Heart left ventricle (tissue), 13 donors: ENCODE results near the gene PDE6A.

Source experiments
- POLR2A ChIP-seq, 2 donors: fragments of 450-650 bp; IDR thresholded peaks; one replicate each; pipeline ENCODE4 v1.6.1; 2017; ENCODE audit warnings: antibody characterized with exemption in 2 of 2, mild to moderate bottlenecking in 2 of 2, moderate library complexity in 2 of 2
- TF ChIP-seq, protein P1 (sequence below), 12 donors: fragments of 200-600 bp; sonication (generic) in 4 of 12; IDR thresholded peaks; one replicate each; pipeline versions ENCODE4 v1.5.0 to v1.8.0; 2018 to 2022; ENCODE audit warnings: antibody characterized with exemption in 12 of 12, mild to moderate bottlenecking in 5 of 12
- donor health status: ischemic (EF 13 %, LVEDD 7.1; RV severe dilation, severe dysfunction).
- donor health status: DM: no; HTN: yes; CAD: no.
- donor health status: DM: no; HTN: no; CAD: no.
- donor health status: ischemic (EF 25% LVEDD 6.9; RV normal size, moderate dysfunction).
- donor health status: ischemic (EF 25% LVEDD 5.7; RV mildly dilated, moderate dysfunction).
- donor health status: ischemic (EF 35%, LVEDD 5.7; RV mildly dilated, moderate dysfunction).
- donor health status: nonischemic (EF 11% LVEDD 7.7; RV severe dilation, severe dysfunction).
- donor health status: DM: yes; HTN: yes; CAD: no.
- donor health status: PGD.
- donor health status: ischemic (EF 29% LVEDD 5.4; RV normal size, mild dysfunction).
- donor health status: nonischemic (EF 23%, LVEDD 6.1; RV moderate dilation, normal function).

DNA sequence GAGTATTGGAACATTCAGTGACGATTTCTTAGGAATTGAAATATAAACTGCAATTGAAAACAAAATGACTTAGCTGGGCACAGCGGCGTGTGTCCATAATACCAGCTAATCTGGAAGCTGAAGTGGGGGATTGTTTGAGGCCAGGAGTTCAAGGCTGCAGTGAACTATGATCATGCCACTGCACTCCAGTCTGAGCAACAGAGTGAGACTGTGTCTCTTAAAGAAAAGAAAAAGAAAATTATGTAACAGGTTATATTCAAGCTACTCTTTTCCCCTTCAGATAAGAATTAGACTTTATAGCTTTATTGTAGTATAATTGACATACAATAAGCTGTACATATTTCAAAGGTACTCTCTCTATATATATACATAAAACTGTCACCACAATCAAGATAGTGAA lies 22.4 kb upstream of the PDE6A start:
- TF ChIP-seq, protein P1, sequence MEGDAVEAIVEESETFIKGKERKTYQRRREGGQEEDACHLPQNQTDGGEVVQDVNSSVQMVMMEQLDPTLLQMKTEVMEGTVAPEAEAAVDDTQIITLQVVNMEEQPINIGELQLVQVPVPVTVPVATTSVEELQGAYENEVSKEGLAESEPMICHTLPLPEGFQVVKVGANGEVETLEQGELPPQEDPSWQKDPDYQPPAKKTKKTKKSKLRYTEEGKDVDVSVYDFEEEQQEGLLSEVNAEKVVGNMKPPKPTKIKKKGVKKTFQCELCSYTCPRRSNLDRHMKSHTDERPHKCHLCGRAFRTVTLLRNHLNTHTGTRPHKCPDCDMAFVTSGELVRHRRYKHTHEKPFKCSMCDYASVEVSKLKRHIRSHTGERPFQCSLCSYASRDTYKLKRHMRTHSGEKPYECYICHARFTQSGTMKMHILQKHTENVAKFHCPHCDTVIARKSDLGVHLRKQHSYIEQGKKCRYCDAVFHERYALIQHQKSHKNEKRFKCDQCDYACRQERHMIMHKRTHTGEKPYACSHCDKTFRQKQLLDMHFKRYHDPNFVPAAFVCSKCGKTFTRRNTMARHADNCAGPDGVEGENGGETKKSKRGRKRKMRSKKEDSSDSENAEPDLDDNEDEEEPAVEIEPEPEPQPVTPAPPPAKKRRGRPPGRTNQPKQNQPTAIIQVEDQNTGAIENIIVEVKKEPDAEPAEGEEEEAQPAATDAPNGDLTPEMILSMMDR (IDR thresholded peaks at IDR 0.05), result no peak
- no peak for TF ChIP-seq POLR2A (IDR thresholded peaks at IDR 0.05)
